HK-2 (cell line): Measurements from ENCODE around the gene PPP1R13B.

Experiments used
- DNase-seq: peaks from one replicate; pipeline ENCODE4 v3.0.0-alpha.2; 2018; ENCODE audit not compliant: unreplicated experiment

PPP1R13B gene

DNA sequence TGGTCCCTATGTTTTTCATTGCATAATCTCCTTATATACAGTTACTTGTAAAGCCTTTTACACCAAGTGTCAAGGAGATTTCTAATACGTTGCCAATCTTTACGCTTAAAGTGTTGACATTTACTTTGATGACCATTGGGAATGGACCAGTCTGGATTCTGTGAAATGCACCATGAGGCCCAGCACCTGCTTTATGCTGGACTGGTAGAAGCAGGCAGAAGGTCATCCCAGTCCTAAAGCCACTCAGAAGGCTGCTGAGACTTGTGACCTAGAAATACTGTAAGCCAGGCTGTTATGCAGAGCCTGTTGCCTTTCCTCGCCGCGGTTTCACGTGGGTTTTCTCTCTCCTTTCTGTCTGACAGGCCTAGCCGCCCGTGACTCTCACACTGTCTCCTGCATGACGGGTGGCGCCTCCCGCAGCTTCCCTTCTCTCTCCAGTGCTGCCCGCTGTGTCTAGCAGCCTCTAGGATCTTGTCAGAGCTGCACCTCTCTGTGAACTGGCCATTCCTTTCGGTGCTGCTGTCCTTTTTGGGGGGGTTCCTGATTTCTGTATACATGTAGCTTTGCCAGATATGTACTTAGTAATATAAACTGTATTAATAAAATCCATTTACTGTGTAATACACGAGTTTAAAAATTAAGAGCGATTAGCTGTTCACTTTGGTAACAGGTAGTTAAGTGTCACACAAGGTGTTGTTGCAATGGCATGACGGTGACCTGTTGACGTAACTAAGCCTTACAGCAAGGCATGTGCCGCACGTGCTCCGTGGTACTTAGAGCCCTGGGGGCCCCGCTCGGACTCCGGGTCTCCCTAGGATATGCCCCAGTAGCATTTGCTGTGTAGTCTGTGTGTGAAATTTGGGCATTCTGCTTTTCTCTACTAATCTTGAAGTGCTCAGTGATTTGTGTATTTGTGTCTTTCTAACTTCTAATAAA lies 161.8 kb downstream of the PPP1R13B start:
- DNase-seq, result no peak

DNA sequence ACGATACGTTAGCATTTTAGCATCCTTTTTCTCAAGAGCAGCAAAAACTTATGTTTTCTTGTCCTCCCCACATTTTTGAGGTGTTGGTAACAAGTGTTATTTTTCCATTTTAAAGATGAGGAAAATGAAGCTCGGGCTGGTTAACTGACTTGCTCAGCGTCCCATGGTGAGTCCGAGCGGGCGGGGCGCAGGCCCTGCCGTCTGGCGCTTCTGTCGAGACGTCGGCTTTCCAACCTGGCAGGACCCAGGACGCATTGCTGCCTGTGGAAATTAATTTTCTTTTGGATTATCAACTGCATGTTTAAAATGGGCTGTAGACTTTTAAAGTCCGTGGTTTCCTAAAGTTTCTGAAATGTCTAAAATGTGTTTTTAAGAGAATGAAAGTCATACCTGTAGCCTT lies 162.5 kb downstream of the PPP1R13B start:
- DNase-seq, result no peak

DNA sequence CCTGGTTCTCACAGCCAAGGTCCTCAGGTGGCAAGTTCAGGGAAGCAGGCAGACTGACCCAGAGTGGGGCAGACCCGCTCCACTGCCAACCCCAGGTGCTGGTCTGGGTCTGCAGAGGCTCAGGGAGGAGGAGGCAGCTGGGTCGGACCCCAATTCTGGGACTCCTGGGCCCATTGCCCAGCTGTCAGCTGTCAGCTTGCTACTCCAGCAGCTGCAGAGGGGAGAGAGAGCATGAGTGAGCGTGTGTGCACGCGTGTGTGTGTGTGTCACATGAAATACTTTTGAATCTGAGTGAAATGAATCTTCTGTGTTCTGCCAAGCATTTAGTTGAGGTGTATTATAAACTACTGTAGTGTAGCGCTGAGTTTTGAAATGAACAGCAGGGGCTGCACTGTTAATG lies 162.9 kb downstream of the PPP1R13B start:
- DNase-seq, result no peak
